ENCODE results near the gene SERPINE1. TPM values are rescaled to one million over a fixed set of nuclear protein-coding genes. Genes with fewer than 3 reads are reported as not detected.

Gene SERPINE1
- total RNA-seq, 2 donors from 2014 or later, result 3.7 to 24.4 TPM

DNA sequence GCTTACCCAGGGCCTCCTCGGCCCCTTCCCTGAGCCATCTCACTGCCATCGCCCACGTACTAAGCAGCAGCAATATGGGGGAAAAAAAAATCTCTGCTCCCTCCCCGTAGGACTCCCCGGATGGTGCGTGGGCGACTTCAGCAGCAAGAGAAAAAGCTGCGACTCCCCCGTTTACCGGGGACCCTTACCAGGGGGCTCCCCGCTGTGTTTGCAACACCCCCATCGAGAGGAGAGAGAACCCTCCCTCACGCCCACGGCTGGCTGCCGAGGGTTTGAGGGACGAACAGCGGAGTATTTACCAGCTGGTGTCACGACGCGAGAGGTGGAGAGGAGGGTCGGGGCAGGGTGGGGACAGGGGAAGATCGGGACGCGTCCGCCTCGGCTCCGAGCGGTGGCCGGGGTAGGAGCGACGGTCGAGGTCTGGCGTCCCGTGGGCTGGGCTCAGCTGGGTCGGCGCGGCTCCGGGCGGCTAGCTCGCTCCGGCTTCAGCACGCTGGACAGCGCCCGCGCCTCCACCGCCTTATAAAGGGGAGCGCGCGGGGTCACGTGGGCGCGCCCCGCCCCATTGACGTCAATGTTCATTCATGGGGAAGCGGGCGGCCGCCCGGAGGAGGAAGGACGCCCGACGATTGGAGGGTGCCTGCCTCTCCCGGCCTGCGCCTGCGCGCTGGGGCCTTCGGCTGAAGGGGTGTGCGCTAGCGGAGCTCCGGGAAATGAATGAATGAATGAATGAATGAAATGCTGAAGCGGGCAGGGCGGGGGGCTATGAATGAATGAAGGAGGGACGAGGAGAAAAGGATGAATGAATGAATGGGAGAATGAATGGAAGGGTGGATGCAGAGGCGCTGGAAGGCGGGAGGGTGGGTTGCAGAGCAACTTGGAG lies 38.4 kb downstream of the SERPINE1 start, which contains the start of gene VGF:
TSS of gene VGF (minus strand) at position 495 of the 883 bp plus-strand sequence. CDS start 726 bp downstream, outside the sequence.
- no peak within 1 kb of the TSS for H3K27ac ChIP-seq
- no peaks in the 10 kb centered on the region for H3K36me3 ChIP-seq
- 3% methylated on average over 66 of the region's 74 CpGs for WGBS
- TF ChIP-seq POLR2A (IDR thresholded peaks at IDR 0.05) (peak; percentile 10), POLR2AphosphoS5 (IDR thresholded peaks at IDR 0.05) (peak; percentile 95)
- TF ChIP-seq, protein P1, sequence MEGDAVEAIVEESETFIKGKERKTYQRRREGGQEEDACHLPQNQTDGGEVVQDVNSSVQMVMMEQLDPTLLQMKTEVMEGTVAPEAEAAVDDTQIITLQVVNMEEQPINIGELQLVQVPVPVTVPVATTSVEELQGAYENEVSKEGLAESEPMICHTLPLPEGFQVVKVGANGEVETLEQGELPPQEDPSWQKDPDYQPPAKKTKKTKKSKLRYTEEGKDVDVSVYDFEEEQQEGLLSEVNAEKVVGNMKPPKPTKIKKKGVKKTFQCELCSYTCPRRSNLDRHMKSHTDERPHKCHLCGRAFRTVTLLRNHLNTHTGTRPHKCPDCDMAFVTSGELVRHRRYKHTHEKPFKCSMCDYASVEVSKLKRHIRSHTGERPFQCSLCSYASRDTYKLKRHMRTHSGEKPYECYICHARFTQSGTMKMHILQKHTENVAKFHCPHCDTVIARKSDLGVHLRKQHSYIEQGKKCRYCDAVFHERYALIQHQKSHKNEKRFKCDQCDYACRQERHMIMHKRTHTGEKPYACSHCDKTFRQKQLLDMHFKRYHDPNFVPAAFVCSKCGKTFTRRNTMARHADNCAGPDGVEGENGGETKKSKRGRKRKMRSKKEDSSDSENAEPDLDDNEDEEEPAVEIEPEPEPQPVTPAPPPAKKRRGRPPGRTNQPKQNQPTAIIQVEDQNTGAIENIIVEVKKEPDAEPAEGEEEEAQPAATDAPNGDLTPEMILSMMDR (IDR thresholded peaks at IDR 0.05), result peak in 1 of 4 experiments; percentile 37
- intact Hi-C loops (cut with DNase I), result no loop called here
- H3K4me3 ChIP-seq, result no peak within 1 kb of the TSS
- H3K4me1 ChIP-seq (replicated peaks), result peaks cover 13% of the 10 kb centered on the region
- no peaks in the 10 kb centered on the region for H3K9me3 ChIP-seq
- H3K27me3 ChIP-seq (replicated peaks; ENCODE audit: insufficient read depth), result peaks cover 27% of the 10 kb centered on the region
- DNase-seq (ENCODE audit: low spot score), result peak; percentile 85

GRCh38 chr7:101165958-101166647 lies 39.2 kb downstream of the SERPINE1 start:
- no peaks in the 10 kb centered on the region for H3K9me3 ChIP-seq
- intact Hi-C loops (cut with DNase I), result no loop called here
- no peak overlapping the region for H3K27ac ChIP-seq
- WGBS, result 1% methylated on average over 38 of the region's 38 CpGs
- no peak overlapping the region for H3K4me3 ChIP-seq
- DNase-seq (ENCODE audit: low spot score), result no peak
- H3K27me3 ChIP-seq (replicated peaks; ENCODE audit: insufficient read depth), result peaks cover 35% of the 10 kb centered on the region
- no peaks in the 10 kb centered on the region for H3K36me3 ChIP-seq
- H3K4me1 ChIP-seq (replicated peaks), result peaks cover 13% of the 10 kb centered on the region
- TF ChIP-seq POLR2AphosphoS5 (IDR thresholded peaks at IDR 0.05) (no peak), POLR2A (IDR thresholded peaks at IDR 0.05) (no peak)
- TF ChIP-seq, protein P1 (IDR thresholded peaks at IDR 0.05), result no peak

- H3K27ac ChIP-seq, result no peak overlapping the region
- H3K27me3 ChIP-seq (replicated peaks; ENCODE audit: insufficient read depth), result peaks cover 38% of the 10 kb centered on the region
- intact Hi-C loops (cut with DNase I), result no loop called here
- no peak for TF ChIP-seq POLR2AphosphoS5 (IDR thresholded peaks at IDR 0.05)
- TF ChIP-seq, protein P1 (IDR thresholded peaks at IDR 0.05), result no peak
- TF ChIP-seq POLR2A (IDR thresholded peaks at IDR 0.05), result no peak
- no peak overlapping the region for H3K4me3 ChIP-seq
- H3K4me1 ChIP-seq (replicated peaks), result peaks cover 13% of the 10 kb centered on the region
- no peak for DNase-seq (ENCODE audit: low spot score)
- H3K9me3 ChIP-seq, result no peaks in the 10 kb centered on the region
- WGBS, result 3% methylated on average over 10 of the region's 11 CpGs
- no peaks in the 10 kb centered on the region for H3K36me3 ChIP-seq
These were observed 39.7 kb downstream of the SERPINE1 start for GRCh38 chr7:101166648-101166908.

DNA sequence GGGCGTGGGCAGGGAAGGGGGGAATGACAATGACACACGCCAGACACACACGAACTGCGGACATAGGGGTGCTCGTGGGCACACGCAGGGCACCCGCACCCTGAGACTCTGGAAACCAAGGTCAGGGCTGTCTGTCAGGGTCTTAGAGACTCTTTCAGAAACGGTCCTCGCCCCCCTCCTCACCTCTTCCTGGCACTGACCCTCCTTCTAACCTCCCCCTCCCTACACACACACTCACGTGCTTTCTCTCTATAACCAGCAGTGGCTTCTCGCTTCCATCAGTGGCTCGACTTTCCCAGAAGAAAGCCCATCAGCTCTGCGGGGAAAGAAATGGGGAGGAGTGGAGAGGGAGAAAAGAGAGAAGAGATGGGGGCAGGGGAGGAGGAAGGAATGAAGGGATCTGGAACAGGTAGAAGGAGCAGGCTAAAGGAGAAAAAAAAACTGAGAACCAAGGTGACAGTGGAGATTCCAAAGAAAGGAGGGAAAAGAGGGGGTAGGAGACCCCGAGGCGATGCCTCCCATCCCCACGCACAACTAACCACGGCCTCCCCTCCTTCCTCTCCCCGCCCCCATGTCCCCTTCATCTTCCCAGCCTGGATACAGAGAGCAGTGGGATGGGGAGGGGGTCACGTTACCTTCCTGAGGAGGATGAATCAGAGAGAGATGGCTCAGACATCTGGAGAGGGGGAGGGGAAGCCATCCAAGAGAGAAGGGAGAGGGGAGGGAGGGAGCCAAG lies 40.2 kb downstream of the SERPINE1 start:
- Histone ChIP-seq H3K36me3 (no peaks in the 10 kb centered on the region), H3K27me3 (replicated peaks; ENCODE audit: insufficient read depth) (peaks cover 43% of the 10 kb centered on the region), H3K9me3 (no peaks in the 10 kb centered on the region), H3K4me1 (replicated peaks) (peaks cover 14% of the 10 kb centered on the region), H3K4me3 (no peak overlapping the region), H3K27ac (no peak overlapping the region)
- intact Hi-C loops (cut with DNase I), result no loop called here
- TF ChIP-seq POLR2AphosphoS5 (IDR thresholded peaks at IDR 0.05) (no peak), POLR2A (IDR thresholded peaks at IDR 0.05) (no peak)
- TF ChIP-seq, protein P1 (IDR thresholded peaks at IDR 0.05), result no peak
- WGBS, result 2% methylated on average over 19 of the region's 19 CpGs
- no peak for DNase-seq (ENCODE audit: low spot score)

Data from prostate gland (tissue), 2 donors.